Hepatocyte (in vitro differentiated cells): ENCODE measurements around the gene AKR1D1.

ENCODE experiments used
- EZH2 ChIP-seq: fragments of 200-600 bp; sonication (generic); IDR thresholded peaks from 2 replicates; pipeline ENCODE4 v1.6.1; 2016; ENCODE audit warnings: antibody characterized with exemption, mild to moderate bottlenecking, borderline replicate concordance
- TF ChIP-seq, protein P1 (sequence below): fragments of 200-600 bp; sonication (generic); IDR thresholded peaks from 2 replicates; pipeline ENCODE4 v1.5.1; 2016; ENCODE audit warnings: antibody characterized with exemption, mild to moderate bottlenecking; ENCODE audit not compliant: poor library complexity

DNA sequence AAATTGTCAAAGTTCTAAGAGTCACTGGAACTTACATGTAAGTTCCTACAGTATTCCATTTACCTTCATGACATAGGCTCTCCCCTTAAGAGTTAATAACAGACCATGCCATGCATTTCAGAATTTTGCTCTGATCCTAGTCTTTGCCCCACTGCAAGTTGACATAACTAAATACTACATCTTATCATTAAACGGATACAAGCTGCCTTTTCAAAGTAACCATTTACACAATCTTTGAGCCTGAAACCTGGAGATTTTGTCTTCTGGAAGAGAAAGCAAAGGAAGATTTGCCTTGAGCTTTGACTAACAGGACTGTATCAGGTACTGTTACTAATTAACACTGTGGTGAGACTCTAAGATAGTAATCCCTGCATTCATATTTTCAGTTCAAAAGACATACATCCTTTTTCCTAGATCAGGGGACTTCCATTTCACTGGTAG is 9.3 kb upstream of the AKR1D1 start:
- TF ChIP-seq, protein P1, sequence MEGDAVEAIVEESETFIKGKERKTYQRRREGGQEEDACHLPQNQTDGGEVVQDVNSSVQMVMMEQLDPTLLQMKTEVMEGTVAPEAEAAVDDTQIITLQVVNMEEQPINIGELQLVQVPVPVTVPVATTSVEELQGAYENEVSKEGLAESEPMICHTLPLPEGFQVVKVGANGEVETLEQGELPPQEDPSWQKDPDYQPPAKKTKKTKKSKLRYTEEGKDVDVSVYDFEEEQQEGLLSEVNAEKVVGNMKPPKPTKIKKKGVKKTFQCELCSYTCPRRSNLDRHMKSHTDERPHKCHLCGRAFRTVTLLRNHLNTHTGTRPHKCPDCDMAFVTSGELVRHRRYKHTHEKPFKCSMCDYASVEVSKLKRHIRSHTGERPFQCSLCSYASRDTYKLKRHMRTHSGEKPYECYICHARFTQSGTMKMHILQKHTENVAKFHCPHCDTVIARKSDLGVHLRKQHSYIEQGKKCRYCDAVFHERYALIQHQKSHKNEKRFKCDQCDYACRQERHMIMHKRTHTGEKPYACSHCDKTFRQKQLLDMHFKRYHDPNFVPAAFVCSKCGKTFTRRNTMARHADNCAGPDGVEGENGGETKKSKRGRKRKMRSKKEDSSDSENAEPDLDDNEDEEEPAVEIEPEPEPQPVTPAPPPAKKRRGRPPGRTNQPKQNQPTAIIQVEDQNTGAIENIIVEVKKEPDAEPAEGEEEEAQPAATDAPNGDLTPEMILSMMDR, result no peak
- no peak for TF ChIP-seq EZH2
